Panc1 (cell line): ENCODE measurements around the gene LSMEM2. TPM values are rescaled to one million over a fixed set of nuclear protein-coding genes. Genes with fewer than 3 reads are reported as not detected.

Source experiments
- ATAC-seq: fragments of 200-7000 bp; cut with Tn5 transposase; 2 replicates; pipeline ENCODE4 v1.9.1; 2020; ENCODE audit warnings: mild to moderate bottlenecking, moderate library complexity
- BruUV-seq: library from RNA; stranded (reverse); fragments of 400-500 nt; replicated peaks from 2 replicates; lab custom pipeline; 2021; lab: Mats Ljungman, UMichigan
- CTCF ChIA-PET: fragments of 300-600 bp; sonication (Branson Sonifier 250); formaldehyde crosslinking; loops from one replicate; lab custom pipeline; 2022; ENCODE audit warnings: antibody characterized with exemption; lab: Charles Lee
- POLR2A ChIA-PET: fragments of 300-600 bp; sonication (Branson Sonifier 250); formaldehyde crosslinking; loops from one replicate; lab custom pipeline; 2022; ENCODE audit warnings: antibody characterized with exemption; lab: Charles Lee
- DNase-seq: peaks from one replicate; pipeline ENCODE4 v3.0.0-alpha.2; 2010; ENCODE audit warnings: low read depth, low spot score
- H3K27ac ChIP-seq: 2 replicates; pipeline ENCODE4 v1.5.1; 2011; ENCODE audit warnings: mild to moderate bottlenecking, low read length, inconsistent platforms
- H3K27me3 ChIP-seq: fragments of 200-500 bp; sonication (Bioruptor generic); 2 replicates; pipeline ENCODE4 v1.6.0; 2014; ENCODE audit warnings: low read length, inconsistent platforms; ENCODE audit not compliant: control insufficient read depth, insufficient read depth
- H3K36me3 ChIP-seq: fragments of 200-500 bp; sonication (Bioruptor generic); 2 replicates; pipeline ENCODE4 v1.5.1; 2014; ENCODE audit warnings: inconsistent platforms, mild to moderate bottlenecking, low read length, moderate library complexity; ENCODE audit not compliant: control insufficient read depth, insufficient read depth
- H3K4me1 ChIP-seq: 2 replicates; pipeline ENCODE4 v1.5.1; 2011; ENCODE audit warnings: inconsistent platforms, mild to moderate bottlenecking, low read length, moderate library complexity; ENCODE audit not compliant: control insufficient read depth, insufficient read depth
- H3K4me3 ChIP-seq, 2 experiments: 2 replicates each; pipeline ENCODE4 v1.5.1; 2011 to 2012; ENCODE audit warnings: low read depth in 2 of 2, low read length in 2 of 2, mild to moderate bottlenecking in 2 of 2, inconsistent platforms in 1 of 2, moderate library complexity in 1 of 2
- H3K9me3 ChIP-seq: fragments of 200-500 bp; sonication (Bioruptor generic); 2 replicates; pipeline ENCODE4 v1.5.1; 2014; ENCODE audit warnings: low read depth, mild to moderate bottlenecking, inconsistent platforms, low read length, moderate library complexity; ENCODE audit not compliant: control insufficient read depth, insufficient read depth
- CTCF ChIP-seq: fragments of 450-650 bp; IDR thresholded peaks from 2 replicates; pipeline ENCODE4 v1.5.1; 2017; ENCODE audit warnings: mild to moderate bottlenecking
- POLR2AphosphoS5 ChIP-seq: IDR thresholded peaks from 2 replicates; pipeline ENCODE4 v1.6.1; 2012; ENCODE audit warnings: mild to moderate bottlenecking, low read depth, low read length, moderate library complexity
- SIN3A ChIP-seq: IDR thresholded peaks from 2 replicates; pipeline ENCODE4 v1.6.1; 2012; ENCODE audit warnings: low read depth, mild to moderate bottlenecking, low read length, moderate library complexity, borderline replicate concordance; ENCODE audit not compliant: insufficient read depth
- TCF7L2 ChIP-seq: IDR thresholded peaks from 2 replicates; pipeline ENCODE4 v1.6.1; 2011; ENCODE audit warnings: mild to moderate bottlenecking, low read depth, low read length, inconsistent platforms
- in situ Hi-C: cut with HindIII; loops from 2 replicates; pipeline ENCODE4 v1.10.0; 2016; ENCODE audit warnings: low sequenced_read_pairs, low pct_unique_long_range_greater_than_20kb
- intact Hi-C: fragments of 100-400 bp; cut with micrococcal nuclease; formaldehyde crosslinking; loops from one replicate; pipeline ENCODE4 v1.10.0; 2022; ENCODE audit not compliant: unreplicated experiment
- total RNA-seq: library from RNA; stranded (reverse); gene quantifications from one replicate; pipeline ENCODE4 v1.2.1, GENCODE V29; 2021; ENCODE audit not compliant: unreplicated experiment
- TF ChIP-seq, protein P1 (sequence below), 2 experiments: IDR thresholded peaks; 2 replicates each; pipeline ENCODE4 v1.6.1; 2011 to 2012; ENCODE audit warnings: low read depth in 2 of 2, control low read depth in 1 of 2, low read length in 1 of 2, mild to moderate bottlenecking in 1 of 2, moderate library complexity in 1 of 2; ENCODE audit not compliant: insufficient read depth in 1 of 2

Gene LSMEM2
- total RNA-seq, 1 experiment from 2014 or later: not detected

DNA sequence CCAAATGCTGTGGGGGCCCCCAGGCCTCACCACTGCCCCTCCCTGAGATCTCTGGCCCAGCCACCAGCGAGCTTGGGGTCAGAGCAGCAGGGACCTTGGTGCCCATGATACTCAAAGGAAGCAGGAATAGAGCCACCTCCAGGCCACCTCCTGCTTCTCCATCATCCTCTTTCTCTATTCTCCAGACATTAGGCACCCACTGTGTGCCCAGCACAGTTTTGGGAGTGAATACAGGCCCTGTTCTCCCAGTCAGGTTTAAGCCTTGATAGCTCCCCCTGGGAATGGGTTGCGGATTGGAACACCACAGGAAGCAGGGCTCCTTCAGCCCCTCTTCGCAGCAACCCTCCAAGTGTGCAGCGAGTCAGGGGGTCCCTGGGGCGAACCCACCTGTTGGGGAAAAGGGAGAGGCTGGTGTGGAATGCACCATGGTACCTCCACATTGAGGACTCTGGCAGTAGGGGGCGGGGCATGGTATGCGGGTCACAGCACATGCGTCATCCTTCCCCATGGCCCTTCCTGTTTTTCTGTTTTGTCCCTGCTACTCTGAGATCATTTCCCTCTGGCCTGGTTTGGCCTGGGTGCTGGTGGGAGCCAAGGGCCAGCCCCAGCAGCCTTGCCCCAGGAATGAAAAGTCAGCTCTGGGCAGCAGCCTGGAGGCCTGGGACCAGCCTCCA lies 24.2 kb upstream of the LSMEM2 start:
- Histone ChIP-seq H3K27ac (no peak overlapping the region), H3K9me3 (no peaks in the 10 kb centered on the region), H3K4me3 (no peak overlapping the region), H3K27me3 (no peaks in the 10 kb centered on the region), H3K36me3 (no peaks in the 10 kb centered on the region), H3K4me1 (no peaks in the 10 kb centered on the region; the same call in 1 of the 2 replicates)
- no TSS peak for BruUV-seq
- ChIA-PET CTCF (interaction anchor here (0.6 kb wide), 1 partner anchor 307 kb away, joined by 8 read pairs; no protein-coding TSS in a partner anchor), POLR2A (no interaction called here)
- in situ Hi-C loops: no loop called here
- ATAC-seq: no peak
- no peak for DNase-seq
- intact Hi-C loops: no loop called here
- TF ChIP-seq CTCF: no peak
- no peak for TF ChIP-seq POLR2AphosphoS5
- TF ChIP-seq, protein P1, sequence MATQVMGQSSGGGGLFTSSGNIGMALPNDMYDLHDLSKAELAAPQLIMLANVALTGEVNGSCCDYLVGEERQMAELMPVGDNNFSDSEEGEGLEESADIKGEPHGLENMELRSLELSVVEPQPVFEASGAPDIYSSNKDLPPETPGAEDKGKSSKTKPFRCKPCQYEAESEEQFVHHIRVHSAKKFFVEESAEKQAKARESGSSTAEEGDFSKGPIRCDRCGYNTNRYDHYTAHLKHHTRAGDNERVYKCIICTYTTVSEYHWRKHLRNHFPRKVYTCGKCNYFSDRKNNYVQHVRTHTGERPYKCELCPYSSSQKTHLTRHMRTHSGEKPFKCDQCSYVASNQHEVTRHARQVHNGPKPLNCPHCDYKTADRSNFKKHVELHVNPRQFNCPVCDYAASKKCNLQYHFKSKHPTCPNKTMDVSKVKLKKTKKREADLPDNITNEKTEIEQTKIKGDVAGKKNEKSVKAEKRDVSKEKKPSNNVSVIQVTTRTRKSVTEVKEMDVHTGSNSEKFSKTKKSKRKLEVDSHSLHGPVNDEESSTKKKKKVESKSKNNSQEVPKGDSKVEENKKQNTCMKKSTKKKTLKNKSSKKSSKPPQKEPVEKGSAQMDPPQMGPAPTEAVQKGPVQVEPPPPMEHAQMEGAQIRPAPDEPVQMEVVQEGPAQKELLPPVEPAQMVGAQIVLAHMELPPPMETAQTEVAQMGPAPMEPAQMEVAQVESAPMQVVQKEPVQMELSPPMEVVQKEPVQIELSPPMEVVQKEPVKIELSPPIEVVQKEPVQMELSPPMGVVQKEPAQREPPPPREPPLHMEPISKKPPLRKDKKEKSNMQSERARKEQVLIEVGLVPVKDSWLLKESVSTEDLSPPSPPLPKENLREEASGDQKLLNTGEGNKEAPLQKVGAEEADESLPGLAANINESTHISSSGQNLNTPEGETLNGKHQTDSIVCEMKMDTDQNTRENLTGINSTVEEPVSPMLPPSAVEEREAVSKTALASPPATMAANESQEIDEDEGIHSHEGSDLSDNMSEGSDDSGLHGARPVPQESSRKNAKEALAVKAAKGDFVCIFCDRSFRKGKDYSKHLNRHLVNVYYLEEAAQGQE (IDR thresholded peaks at IDR 0.05; ENCODE audit: insufficient read depth in 1 of 2, low read depth in 2 of 2, low read length in 1 of 2): no peak
- TF ChIP-seq TCF7L2: no peak
- TF ChIP-seq SIN3A: no peak

GRCh38 chr3:50255251-50255615 lies 23.7 kb upstream of the LSMEM2 start:
- no peak for DNase-seq
- in situ Hi-C loops (no loop called here), intact Hi-C loops (no loop called here)
- no peak for ATAC-seq
- Histone ChIP-seq H3K27me3 (no peaks in the 10 kb centered on the region), H3K27ac (no peak overlapping the region), H3K9me3 (no peaks in the 10 kb centered on the region), H3K4me1 (no peaks in the 10 kb centered on the region; the same call in 1 of the 2 replicates), H3K4me3 (no peak overlapping the region), H3K36me3 (no peaks in the 10 kb centered on the region)
- no peak for TF ChIP-seq SIN3A
- TF ChIP-seq, protein P1 (IDR thresholded peaks at IDR 0.05; ENCODE audit: insufficient read depth in 1 of 2, low read depth in 2 of 2, low read length in 1 of 2): no peak
- no peak for TF ChIP-seq POLR2AphosphoS5
- no peak for TF ChIP-seq CTCF
- TF ChIP-seq TCF7L2: no peak
- CTCF ChIA-PET: no interaction called here
- POLR2A ChIA-PET: no interaction called here
- no TSS peak for BruUV-seq
